Measurements from ENCODE around the gene JUN. TPM values are rescaled to one million over a fixed set of nuclear protein-coding genes. Genes with fewer than 3 reads are reported as not detected.

The JUN gene
- total and polyA plus RNA-seq, 9 donors: 50.7 to 740 (median 155) TPM

DNA sequence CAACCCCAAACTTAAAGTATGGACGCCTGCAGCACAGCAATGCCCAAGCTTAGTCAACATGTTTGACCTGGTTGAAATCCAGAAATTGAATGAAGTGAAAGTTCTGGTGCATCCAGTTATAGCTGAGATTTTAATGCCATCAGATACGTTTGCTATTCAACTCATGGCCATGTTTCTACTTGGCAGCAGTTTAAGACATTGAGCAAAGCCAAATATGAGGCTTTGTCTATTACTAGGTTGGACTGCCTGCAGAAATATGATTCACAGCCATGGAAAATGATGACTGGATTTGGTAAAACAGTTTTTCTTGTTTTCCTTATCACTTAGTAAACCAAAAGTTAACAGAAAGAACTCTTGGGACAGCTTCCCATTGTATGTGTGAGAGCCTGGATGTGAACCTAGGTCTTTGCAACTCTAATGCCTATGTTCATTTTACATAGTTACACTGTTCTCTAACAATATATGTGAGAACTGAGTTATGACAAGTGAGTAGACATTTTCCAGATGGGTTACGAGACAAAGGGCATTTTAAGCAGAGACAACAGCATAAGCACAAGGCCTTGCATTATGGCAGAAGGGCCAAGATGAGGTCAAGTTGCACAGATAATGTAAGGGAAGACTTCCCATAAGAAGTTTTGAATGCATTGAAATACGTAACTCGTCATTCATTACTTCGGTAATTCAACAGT, 51.6 kb downstream of the JUN start:
- H3K27ac ChIP-seq: no peak overlapping the region
- no peak for TF ChIP-seq POLR2A (IDR thresholded peaks at IDR 0.05)
- TF ChIP-seq, protein P1, sequence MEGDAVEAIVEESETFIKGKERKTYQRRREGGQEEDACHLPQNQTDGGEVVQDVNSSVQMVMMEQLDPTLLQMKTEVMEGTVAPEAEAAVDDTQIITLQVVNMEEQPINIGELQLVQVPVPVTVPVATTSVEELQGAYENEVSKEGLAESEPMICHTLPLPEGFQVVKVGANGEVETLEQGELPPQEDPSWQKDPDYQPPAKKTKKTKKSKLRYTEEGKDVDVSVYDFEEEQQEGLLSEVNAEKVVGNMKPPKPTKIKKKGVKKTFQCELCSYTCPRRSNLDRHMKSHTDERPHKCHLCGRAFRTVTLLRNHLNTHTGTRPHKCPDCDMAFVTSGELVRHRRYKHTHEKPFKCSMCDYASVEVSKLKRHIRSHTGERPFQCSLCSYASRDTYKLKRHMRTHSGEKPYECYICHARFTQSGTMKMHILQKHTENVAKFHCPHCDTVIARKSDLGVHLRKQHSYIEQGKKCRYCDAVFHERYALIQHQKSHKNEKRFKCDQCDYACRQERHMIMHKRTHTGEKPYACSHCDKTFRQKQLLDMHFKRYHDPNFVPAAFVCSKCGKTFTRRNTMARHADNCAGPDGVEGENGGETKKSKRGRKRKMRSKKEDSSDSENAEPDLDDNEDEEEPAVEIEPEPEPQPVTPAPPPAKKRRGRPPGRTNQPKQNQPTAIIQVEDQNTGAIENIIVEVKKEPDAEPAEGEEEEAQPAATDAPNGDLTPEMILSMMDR (IDR thresholded peaks at IDR 0.05): no peak
- H3K4me1 ChIP-seq (ENCODE audit: insufficient read depth): peaks cover 1% of the 10 kb centered on the region
- no peak overlapping the region for H3K4me3 ChIP-seq
- no peak for DNase-seq
- intact Hi-C loops (cut with DNase I): loop anchor here in 1 of 4 donors (10.0 kb wide), 1 partner anchor 1213 kb away; no protein-coding TSS in a partner anchor
- no peaks in the 10 kb centered on the region for H3K27me3 ChIP-seq
- no peaks in the 10 kb centered on the region for H3K36me3 ChIP-seq
- H3K9me3 ChIP-seq: no peaks in the 10 kb centered on the region
- WGBS, 3 donors: 72 to 75% (median 74%) methylated on average over 6 of the region's 6 CpGs

Other genes with a start within 250 kb of the JUN start
- 10 to 100 TPM; 29.8 to 51.5 (median 36.2) TPM for gene OMA1, start 237.3 kb downstream of the JUN start, total RNA-seq
- gene OMA1, start 237.3 kb downstream of the JUN start, polyA plus RNA-seq: 10 to 100 TPM in 1 of 2 donors, 1 to 10 TPM in 1; 8.1 to 24.4 TPM
- 100 to 1,000 TPM in 1 of 7 donors, 10 to 100 TPM in 2, 1 to 10 TPM in 3, under 1 TPM in 1; 0.35 to 132 (median 7.5) TPM for gene TACSTD2, start 206.8 kb downstream of the JUN start, total RNA-seq
- gene TACSTD2, start 206.8 kb downstream of the JUN start, polyA plus RNA-seq: 1 to 10 TPM; 1.2 to 1.9 TPM
- 10 to 100 TPM; 17.9 to 35.6 (median 28.6) TPM for gene MYSM1, start 84.0 kb downstream of the JUN start, total RNA-seq
- gene MYSM1, start 84.0 kb downstream of the JUN start, polyA plus RNA-seq: 10 to 100 TPM in 1 of 2 donors, 1 to 10 TPM in 1; 8.3 to 16.4 TPM